CD4-positive, alpha-beta T cell (primary cell): ENCODE results near the gene RXRA. TPM values are rescaled to one million over a fixed set of nuclear protein-coding genes. Genes with fewer than 3 reads are reported as not detected.

Experiments
- ATAC-seq: fragments of 200-7000 bp; cut with Tn5 transposase; one replicate; pipeline ENCODE4 v1.10.0; 2022; ENCODE audit warnings: mild to moderate bottlenecking; ENCODE audit not compliant: poor library complexity
- CTCF ChIA-PET: fragments of 350-600 bp; sonication (Branson Sonifier 250); formaldehyde crosslinking; loops from one replicate; lab custom pipeline; 2021; ENCODE audit warnings: antibody characterized with exemption, inconsistent platforms; lab: Charles Lee
- POLR2A ChIA-PET: fragments of 350-600 bp; sonication (Branson Sonifier 250); formaldehyde crosslinking; loops from one replicate; lab custom pipeline; 2021; ENCODE audit warnings: antibody characterized with exemption, inconsistent platforms; lab: Charles Lee
- DNase-seq, 14 experiments: peaks; one replicate each; pipeline ENCODE4 v3.0.0-alpha.2; 2013 to 2020; ENCODE audit warnings: mixed read lengths in 2 of 14
- H3K27ac ChIP-seq, 2 donors: one replicate each; pipeline versions ENCODE4 v1.5.1 to v1.7.0; 2013; ENCODE audit warnings: low read length in 2 of 2, low read depth in 1 of 2, mild to moderate bottlenecking in 1 of 2
- H3K27me3 ChIP-seq, 2 experiments: 1 replicate in 1 of 2; 2 replicates in 1 of 2; pipeline versions ENCODE4 v1.6.1 to v1.7.0; 2013; ENCODE audit warnings: low read length in 2 of 2, control low read depth in 1 of 2, mild to moderate bottlenecking in 1 of 2, moderate library complexity in 1 of 2; ENCODE audit not compliant: insufficient read depth in 2 of 2, control insufficient read depth in 1 of 2
- H3K36me3 ChIP-seq: one replicate; pipeline ENCODE4 v1.6.1; 2013; ENCODE audit warnings: low read length, control low read depth; ENCODE audit not compliant: insufficient read depth
- H3K4me1 ChIP-seq: one replicate; pipeline ENCODE4 v1.6.1; 2013; ENCODE audit warnings: low read length, control low read depth; ENCODE audit not compliant: insufficient read depth
- H3K4me3 ChIP-seq: one replicate; pipeline ENCODE4 v1.5.1; 2013; ENCODE audit warnings: mild to moderate bottlenecking, low read length, moderate library complexity
- H3K9me3 ChIP-seq, 2 experiments: 1 replicate in 1 of 2; 2 replicates in 1 of 2; pipeline versions ENCODE4 v1.6.1 to v1.7.0; 2013; ENCODE audit warnings: low read length in 2 of 2, mild to moderate bottlenecking in 2 of 2, control low read depth in 1 of 2, moderate library complexity in 1 of 2; ENCODE audit not compliant: control insufficient read depth in 1 of 2, insufficient read depth in 1 of 2
- H3K27ac Mint-ChIP-seq: one replicate; pipeline ENCODE4 v1.8.0; 2020; ENCODE audit warnings: mixed read lengths
- H3K27me3 Mint-ChIP-seq: one replicate; pipeline ENCODE4 v1.8.0; 2021; ENCODE audit warnings: mixed read lengths
- H3K36me3 Mint-ChIP-seq: one replicate; pipeline ENCODE4 v1.8.0; 2021; ENCODE audit warnings: low read depth, mixed read lengths
- H3K4me1 Mint-ChIP-seq: one replicate; pipeline ENCODE4 v1.8.0; 2021; ENCODE audit warnings: low read depth, mixed read lengths
- H3K4me3 Mint-ChIP-seq: one replicate; pipeline ENCODE4 v1.8.0; 2020; ENCODE audit warnings: mild to moderate bottlenecking, mixed read lengths
- H3K9me3 Mint-ChIP-seq: one replicate; pipeline ENCODE4 v1.8.0; 2020; ENCODE audit warnings: mixed read lengths
- intact Hi-C, 2 experiments: fragments of 100-400 bp; cut with DNase I in 1 of 2; cut with micrococcal nuclease in 1 of 2; formaldehyde crosslinking; loops; one replicate each; pipeline versions ENCODE4 v1.15.1 to v1.9.0; 2023 to 2025; cut with DNase I, micrococcal nuclease
- total RNA-seq, 174 experiments: library from RNA in 2 of 174; stranded (reverse) in 2 of 174; gene quantifications; one replicate each; pipeline ENCODE4 v1.2.3 and lab custom pipeline; 2021 to 2026
- TF ChIP-seq, protein P1 (sequence below): fragments of 200-600 bp; IDR thresholded peaks from one replicate; pipeline ENCODE4 v1.8.0; 2022; ENCODE audit warnings: antibody characterized with exemption, mild to moderate bottlenecking

Gene RXRA
- total RNA-seq, 2 experiments from 2014 or later: 7.3 to 8.4 TPM

GRCh38 chr9:134453776-134454475, 127.7 kb downstream of the RXRA start:
- peaks cover 3% of the 10 kb centered on the region for H3K9me3 Mint-ChIP-seq
- intact Hi-C loops: loop anchor here in 1 of 2 experiments (10.0 kb wide), 1 partner anchor 429 kb away; the partner anchor contains the start of gene BRD3OS

DNA sequence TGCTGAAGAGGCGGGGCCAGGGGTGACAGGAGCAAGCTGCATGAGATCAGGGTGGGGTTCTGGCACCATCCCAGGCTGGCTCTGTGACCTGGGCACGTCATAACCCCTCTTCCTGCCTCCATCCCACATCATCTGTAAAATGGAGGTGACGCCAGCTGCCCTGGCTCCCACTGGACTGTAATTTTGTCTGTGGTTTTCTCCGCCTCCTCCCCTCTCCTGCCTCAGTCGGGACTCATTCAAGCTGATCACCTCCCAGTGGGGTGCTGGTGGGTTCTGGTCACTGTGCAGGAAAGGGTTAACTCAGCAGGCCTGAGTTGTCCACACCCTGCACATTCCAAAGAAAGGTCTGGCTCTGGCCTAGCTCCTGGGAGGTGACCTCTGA, 128.2 kb downstream of the RXRA start:
- H3K4me3 Mint-ChIP-seq: no peak overlapping the region
- Histone ChIP-seq H3K9me3 (no peaks in the 10 kb centered on the region), H3K27ac (no peak overlapping the region), H3K27me3 (no peaks in the 10 kb centered on the region), H3K36me3 (no peaks in the 10 kb centered on the region), H3K4me1 (peaks cover 32% of the 10 kb centered on the region), H3K4me3 (no peak overlapping the region)
- H3K27ac Mint-ChIP-seq: peak overlapping the region; percentile 91
- peaks cover under 1% of the 10 kb centered on the region for H3K9me3 Mint-ChIP-seq
- ATAC-seq (no peak), DNase-seq (no peak)
- ChIA-PET CTCF (no interaction called here), POLR2A (no interaction called here)
- no peaks in the 10 kb centered on the region for H3K27me3 Mint-ChIP-seq
- TF ChIP-seq, protein P1, sequence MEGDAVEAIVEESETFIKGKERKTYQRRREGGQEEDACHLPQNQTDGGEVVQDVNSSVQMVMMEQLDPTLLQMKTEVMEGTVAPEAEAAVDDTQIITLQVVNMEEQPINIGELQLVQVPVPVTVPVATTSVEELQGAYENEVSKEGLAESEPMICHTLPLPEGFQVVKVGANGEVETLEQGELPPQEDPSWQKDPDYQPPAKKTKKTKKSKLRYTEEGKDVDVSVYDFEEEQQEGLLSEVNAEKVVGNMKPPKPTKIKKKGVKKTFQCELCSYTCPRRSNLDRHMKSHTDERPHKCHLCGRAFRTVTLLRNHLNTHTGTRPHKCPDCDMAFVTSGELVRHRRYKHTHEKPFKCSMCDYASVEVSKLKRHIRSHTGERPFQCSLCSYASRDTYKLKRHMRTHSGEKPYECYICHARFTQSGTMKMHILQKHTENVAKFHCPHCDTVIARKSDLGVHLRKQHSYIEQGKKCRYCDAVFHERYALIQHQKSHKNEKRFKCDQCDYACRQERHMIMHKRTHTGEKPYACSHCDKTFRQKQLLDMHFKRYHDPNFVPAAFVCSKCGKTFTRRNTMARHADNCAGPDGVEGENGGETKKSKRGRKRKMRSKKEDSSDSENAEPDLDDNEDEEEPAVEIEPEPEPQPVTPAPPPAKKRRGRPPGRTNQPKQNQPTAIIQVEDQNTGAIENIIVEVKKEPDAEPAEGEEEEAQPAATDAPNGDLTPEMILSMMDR: no peak
- no peaks in the 10 kb centered on the region for H3K36me3 Mint-ChIP-seq
- H3K4me1 Mint-ChIP-seq: peaks cover 10% of the 10 kb centered on the region
- intact Hi-C loops: loop anchor here in 1 of 2 experiments (10.0 kb wide), 1 partner anchor 430 kb away; the partner anchor contains the start of gene BRD3OS

More at GRCh38 chr9:134453776-134454475, 127.7 kb downstream of the RXRA start:
- no peaks in the 10 kb centered on the region for H3K27me3 ChIP-seq
- TF ChIP-seq, protein P1: no peak
- H3K36me3 ChIP-seq: no peaks in the 10 kb centered on the region
- Mint-ChIP-seq H3K36me3 (no peaks in the 10 kb centered on the region), H3K27me3 (no peaks in the 10 kb centered on the region), H3K27ac (no peak overlapping the region), H3K4me1 (peaks cover 13% of the 10 kb centered on the region), H3K4me3 (no peak overlapping the region)
- no peak overlapping the region for H3K4me3 ChIP-seq
- ChIA-PET CTCF (no interaction called here), POLR2A (no interaction called here)
- H3K4me1 ChIP-seq: peaks cover 34% of the 10 kb centered on the region
- peaks cover 0 to 2% of the 10 kb centered on the region in 2 experiments for H3K9me3 ChIP-seq
- H3K27ac ChIP-seq: no peak overlapping the region
- no peak for DNase-seq
- no peak for ATAC-seq

DNA sequence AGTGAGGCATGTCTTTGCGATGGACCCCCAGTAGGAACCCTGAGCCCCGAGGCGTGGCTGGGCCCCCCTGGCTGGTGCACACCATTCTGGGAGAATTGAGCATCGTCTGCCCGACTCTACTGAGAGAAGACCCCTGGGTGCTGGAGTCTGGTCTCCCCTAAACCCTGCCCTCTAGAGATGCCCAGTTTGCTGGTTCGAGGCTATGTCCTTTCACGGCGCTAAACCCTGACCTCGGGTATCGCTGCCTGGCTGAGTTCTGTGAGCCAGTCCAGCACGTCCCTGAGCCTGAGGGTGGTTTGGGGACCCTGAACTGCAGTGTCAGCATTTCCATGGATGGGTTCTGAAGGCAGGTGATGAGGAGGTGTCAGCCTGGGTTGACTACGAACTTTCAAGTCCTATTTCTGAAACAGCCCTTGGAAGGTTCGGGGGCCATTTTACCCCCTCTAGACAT, 128.8 kb downstream of the RXRA start:
- TF ChIP-seq, protein P1: no peak
- Mint-ChIP-seq H3K4me1 (peaks cover 7% of the 10 kb centered on the region), H3K27ac (peak overlapping the region; percentile 91), H3K9me3 (no peaks in the 10 kb centered on the region), H3K4me3 (no peak overlapping the region), H3K36me3 (no peaks in the 10 kb centered on the region), H3K27me3 (no peaks in the 10 kb centered on the region)
- peaks cover 26% of the 10 kb centered on the region for H3K4me1 ChIP-seq
- H3K36me3 ChIP-seq: no peaks in the 10 kb centered on the region
- intact Hi-C loops: loop anchor here in 1 of 2 experiments (5.0 to 10.0 kb wide), 2 partner anchors 430 to 1042 kb away; partner anchors contain the start of gene BRD3OS
- DNase-seq (no peak), ATAC-seq (no peak)
- POLR2A ChIA-PET: no interaction called here
- CTCF ChIA-PET: no interaction called here
- no peaks in the 10 kb centered on the region for H3K27me3 ChIP-seq
- H3K27ac ChIP-seq: peak overlapping the region; percentile 68 to 93
- H3K9me3 ChIP-seq: no peaks in the 10 kb centered on the region
- H3K4me3 ChIP-seq: no peak overlapping the region
